Cardiac fibroblast (primary cell): Measurements from ENCODE around the gene RNF227.
A peak's percentile ranks its signal among the peaks of the same experiment; 100 is the strongest.

ENCODE experiments used
- DNase-seq, 2 donors: peaks; one replicate each; pipeline versions ENCODE4 v3.0.0 to v3.0.0-alpha.2; 2010; ENCODE audit warnings: low read depth in 2 of 2
- H3K4me3 ChIP-seq, 2 donors: replicated peaks in 1 of 2; 1 replicate in 1 of 2; 2 replicates in 1 of 2; pipeline ENCODE4 v1.5.1; 2011; ENCODE audit warnings: low read depth in 2 of 2, low read length in 2 of 2, mild to moderate bottlenecking in 2 of 2, moderate library complexity in 1 of 2
- CTCF ChIP-seq: IDR thresholded peaks from one replicate; pipeline ENCODE4 v1.5.1; 2011; ENCODE audit warnings: low read depth, mild to moderate bottlenecking, low read length, inconsistent platforms

The RNF227 gene

GRCh38 chr17:7903154-7904103 is 12.7 kb downstream of the RNF227 start:
- no peak for TF ChIP-seq CTCF
- no peak for DNase-seq
- H3K4me3 ChIP-seq = no peak overlapping the region

- peak; percentile 72 to 79 for DNase-seq
- peak; percentile 45 for TF ChIP-seq CTCF
Measured at GRCh38 chr17:7897773-7898172, 18.3 kb downstream of the RNF227 start.

GRCh38 chr17:7897090-7897489 is 19.0 kb downstream of the RNF227 start:
- no peak overlapping the region for H3K4me3 ChIP-seq
- no peak for TF ChIP-seq CTCF
- DNase-seq = no peak

More at GRCh38 chr17:7897773-7898172, 18.3 kb downstream of the RNF227 start:
- no peak overlapping the region for H3K4me3 ChIP-seq

GRCh38 chr17:7894866-7895265 is 21.2 kb downstream of the RNF227 start:
- DNase-seq = no peak
- no peak overlapping the region for H3K4me3 ChIP-seq
- no peak for TF ChIP-seq CTCF

- TF ChIP-seq CTCF = no peak
- no peak overlapping the region for H3K4me3 ChIP-seq
Measured at GRCh38 chr17:7894226-7894625, 21.9 kb downstream of the RNF227 start.

GRCh38 chr17:7893187-7893880 is 22.8 kb downstream of the RNF227 start:
- H3K4me3 ChIP-seq = no peak overlapping the region
- TF ChIP-seq CTCF = no peak
- DNase-seq = no peak

More at GRCh38 chr17:7894226-7894625, 21.9 kb downstream of the RNF227 start:
- DNase-seq = no peak
